HG02981 (cell line): ENCODE data around the gene WFDC5.
"Not testable (repeated sequence)": the region's sequence is repeated elsewhere in the genome, so short reads cannot be mapped to it uniquely, and the experiment has no call there.

Experiments
- ATAC-seq: cut with Tn5 transposase; IDR thresholded peaks from one replicate; pipeline ENCODE4 v1.9.1; 2021; ENCODE audit warnings: mild to moderate bottlenecking, moderate library complexity; ENCODE audit not compliant: unreplicated experiment

The WFDC5 gene

DNA sequence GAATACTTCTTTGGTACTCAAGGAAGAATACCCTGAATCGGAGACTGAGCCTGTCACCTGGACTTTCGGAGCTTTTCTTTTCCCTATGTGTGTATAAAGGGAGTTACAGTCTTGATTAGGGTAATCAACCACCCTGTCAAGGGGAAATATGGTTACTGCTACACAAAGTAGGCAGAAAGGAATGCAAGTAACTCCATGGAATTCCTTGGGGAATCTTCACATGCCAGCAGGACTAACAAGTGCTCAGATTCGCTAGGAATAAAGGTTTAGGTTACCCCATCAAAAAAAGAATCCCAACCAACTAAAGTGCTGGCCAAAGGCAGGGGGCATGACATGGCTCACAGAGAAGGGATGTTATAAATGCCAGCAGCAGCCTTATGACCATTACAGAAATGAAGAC is 24.5 kb downstream of the WFDC5 start:
- no peak for ATAC-seq

DNA sequence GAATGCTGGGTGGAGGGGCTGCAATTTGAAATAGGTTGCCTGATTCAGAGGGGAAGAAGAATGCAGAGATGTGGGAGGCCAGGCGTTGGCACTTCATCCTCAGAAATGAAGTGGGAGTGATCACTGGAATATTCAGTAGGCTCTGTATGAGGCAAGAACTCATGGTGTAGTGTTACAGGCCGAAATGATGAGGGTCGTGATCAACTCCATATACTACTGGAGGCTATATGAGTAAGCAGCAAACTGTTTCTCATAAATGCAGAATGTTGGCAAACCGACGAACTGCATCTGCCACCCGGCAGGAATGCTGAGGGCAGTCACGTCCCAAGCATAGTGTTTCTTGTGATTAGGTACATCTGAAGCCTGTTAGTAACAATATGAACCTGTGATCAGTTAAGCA is 26.7 kb downstream of the WFDC5 start:
- no peak for ATAC-seq

DNA sequence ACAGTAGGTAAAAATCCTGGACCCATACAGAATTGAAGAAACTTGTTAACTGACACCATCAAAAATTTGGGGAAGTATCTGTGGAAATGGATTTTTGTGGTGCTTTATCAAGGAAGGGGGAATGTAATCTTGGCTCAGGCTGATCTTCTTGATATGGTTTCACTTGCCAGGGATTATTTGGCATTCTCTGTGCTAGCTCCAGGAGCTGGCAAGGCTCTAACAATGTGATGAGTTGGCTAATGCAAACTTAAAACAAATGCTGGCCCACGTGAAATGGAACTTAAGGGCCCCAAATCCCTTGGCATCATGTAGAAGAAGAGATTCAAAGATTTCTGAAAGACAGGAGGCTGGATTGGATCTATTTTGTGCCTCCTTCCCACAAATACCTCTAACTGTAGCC is 27.2 kb downstream of the WFDC5 start:
- no peak for ATAC-seq

DNA sequence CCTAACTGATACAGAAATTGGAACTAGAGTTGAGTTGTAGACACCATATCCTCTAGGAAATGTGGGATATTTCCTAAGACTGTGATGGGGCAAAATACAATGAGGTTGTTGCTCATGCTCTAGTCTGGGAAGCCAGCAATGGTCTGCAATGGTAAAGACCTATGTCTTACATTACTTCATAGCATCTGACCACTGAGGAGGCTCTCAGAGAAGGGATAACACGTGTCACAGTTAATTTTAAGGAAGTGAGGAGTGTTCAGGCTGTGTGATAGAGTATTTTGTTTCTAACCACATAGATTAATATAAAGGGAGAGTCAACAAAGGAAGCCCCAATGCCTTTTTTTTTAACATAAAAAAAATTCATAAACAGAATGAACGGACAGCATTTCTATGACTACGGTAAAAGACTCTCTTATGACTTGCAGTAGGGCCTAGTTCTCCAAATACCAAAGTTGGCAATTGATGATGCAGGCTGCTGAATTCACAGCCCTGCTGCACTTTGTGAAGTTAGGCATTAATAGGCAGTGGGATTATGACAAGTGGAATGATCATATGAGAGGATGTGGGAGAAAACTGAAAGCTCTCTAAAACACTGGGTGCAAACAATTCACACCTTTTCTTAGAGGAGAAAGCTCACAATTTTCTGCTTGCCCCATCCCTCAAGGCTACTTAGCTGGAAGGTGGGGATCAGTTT is 27.7 kb downstream of the WFDC5 start:
- ATAC-seq = no peak

DNA sequence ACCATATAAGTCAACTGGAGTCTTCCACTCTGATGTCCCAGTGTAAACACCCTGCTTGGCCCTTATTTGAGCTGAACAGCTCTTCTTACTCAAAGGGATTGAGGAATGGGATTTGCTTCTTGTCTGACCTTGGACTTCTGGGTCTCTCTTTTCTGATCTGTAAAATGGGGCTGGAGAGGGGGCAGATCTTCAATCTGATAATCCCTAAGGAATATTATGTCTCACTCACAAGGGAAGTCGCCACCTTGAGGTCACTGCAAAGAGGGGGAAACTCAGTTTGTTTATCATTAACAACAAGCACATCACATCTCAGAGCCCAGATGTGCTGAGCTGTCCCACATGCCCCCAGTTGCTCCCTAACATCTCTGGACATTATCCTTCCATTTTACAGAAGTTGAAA is 29.1 kb downstream of the WFDC5 start:
- ATAC-seq = no peak

DNA sequence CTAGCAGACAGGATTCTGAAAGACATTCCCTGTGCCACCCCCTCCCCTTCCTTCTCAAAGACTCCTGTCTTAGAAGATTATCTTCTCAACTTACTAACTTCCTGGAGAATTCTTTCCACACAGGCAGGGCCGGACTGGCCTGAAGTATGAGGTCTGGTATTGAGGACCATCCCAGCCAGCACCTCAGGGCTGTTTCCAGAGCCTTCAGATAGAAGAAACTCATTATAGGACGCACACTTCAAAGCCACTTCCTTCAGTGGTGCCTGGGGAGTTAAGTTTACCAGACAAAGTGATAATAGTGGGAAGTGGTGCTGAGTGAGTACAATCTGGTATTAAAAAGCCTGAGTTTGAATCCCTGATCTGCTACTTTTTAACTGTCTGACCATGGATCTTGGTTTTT is 29.7 kb downstream of the WFDC5 start:
- no peak for ATAC-seq

DNA sequence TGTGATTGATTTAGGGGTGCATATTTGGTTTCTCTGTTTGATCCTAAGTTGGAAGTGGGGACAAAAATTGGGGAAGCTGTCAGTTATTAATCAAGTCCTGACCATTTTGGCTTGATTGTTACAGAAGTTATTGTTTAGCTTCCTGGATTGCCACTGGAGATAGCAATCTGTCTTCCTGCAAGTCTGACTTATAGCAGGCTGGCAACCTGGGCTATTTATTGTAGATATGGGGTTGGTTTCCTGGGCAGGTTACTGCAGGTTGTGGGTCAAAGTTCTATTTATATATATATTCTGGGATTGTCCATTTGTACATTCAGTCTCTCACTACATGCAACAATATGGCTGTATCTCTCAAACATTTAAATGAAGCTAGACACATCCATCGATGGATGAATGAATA is 31.8 kb downstream of the WFDC5 start:
- ATAC-seq = no peak

DNA sequence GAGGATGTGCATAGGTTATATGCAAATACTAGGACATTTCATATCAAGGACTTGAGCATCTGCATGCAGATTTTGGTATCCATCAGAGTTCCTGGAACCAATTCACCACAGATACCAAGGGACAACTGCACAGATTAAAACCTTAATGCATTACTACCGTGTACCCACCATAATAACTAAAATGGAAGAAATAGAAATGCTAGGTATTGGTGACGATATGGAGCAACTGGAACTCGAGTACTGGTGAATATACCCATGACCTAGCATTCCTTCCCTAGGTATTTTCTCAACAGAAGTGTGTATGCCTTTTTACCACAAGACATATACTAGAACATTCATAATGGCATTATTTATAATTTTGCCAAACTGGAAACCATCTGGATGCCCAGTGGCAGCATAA is 32.5 kb downstream of the WFDC5 start:
- no peak for ATAC-seq

DNA sequence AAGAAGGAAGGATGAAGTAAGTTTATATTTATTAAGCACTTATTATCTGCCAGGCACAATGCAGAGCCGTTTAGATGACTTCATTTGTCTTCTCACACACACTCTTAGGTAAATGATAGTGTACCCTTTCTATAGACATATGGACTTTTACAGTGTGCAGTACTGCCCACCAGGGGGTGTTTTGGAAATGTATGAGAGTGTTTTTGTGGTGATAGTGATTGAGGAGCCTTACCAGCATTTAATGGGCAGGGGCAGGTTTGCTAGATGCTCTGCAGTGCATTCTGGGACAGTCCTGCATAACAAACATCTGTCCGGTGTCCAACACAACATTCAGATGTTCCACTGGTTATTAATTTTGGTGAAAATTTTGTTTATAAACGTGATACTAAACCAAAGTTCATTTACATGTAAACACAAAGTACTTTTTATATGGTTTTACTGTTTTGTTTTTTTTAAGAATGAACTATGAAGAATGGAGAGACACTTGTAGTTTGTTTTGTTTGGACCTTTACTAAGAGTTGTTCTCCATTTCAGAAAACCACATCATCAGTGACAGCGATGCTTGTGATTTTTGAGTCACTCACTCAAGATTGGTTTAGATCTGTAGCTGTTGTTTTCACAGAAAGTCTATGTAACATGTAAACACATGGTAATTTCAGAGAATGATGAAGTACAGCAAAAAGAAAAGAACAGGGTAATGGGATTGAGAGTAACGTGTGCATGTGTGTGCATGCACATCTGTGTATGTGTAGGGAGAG is 33.9 kb downstream of the WFDC5 start:
- no peak for ATAC-seq

DNA sequence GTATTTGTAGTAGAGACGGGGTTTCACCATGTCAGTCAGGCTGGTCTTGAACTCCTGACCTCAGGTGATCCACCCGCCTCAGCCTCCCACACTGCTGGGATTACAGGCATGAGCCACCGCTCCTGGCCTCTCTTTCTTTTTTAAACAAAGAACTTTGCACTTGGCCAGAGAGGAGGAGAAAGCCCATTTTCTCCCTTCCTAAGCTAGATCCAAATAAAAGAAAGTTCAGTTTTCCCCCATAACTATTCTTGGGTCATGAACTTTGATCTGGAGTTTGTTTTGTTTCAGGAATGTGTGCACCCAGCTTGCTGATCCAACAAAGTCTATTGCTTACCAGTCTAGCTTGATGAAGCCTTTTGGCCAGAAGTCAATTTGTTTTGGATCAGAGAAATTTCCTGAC is 37.4 kb downstream of the WFDC5 start:
- ATAC-seq = no peak

DNA sequence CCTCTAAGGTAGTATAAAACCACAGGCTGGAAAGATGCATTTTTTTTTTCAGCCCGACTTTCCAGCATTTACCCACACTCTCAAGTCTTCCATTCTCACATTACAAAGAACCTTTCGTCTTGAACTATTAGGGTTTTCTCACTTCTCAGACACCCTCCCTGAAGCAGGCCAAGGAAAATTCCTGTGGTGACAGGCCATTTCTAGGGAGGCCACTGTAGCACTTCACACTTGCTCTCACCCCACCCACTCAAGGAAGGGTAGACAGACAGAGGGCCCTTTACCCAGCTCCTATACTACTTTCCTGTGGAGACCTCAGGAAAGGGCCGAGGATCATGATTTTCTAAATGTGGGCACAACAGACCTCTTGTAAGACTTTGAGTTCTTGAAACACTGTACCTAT is 41.8 kb downstream of the WFDC5 start:
- ATAC-seq = no peak

DNA sequence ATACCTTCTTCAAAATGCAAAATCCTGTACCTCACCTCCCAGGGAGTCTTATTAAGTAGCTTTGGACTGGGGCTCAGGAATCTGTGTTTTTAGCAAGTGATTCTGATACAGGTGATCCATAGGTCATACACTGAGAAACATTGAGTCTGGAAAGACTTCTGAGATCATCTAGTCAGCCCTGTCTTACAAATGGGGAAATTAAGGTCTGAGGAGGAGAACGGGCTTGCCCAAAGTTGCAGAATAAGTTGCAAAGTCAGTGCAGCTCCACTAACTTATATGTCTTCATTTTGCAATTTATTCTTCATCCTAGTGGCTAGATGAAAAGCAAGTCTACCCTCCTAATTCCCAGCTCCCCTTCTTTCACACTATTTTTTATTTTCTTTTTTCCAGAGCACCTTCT is 42.9 kb downstream of the WFDC5 start:
- no peak for ATAC-seq

DNA sequence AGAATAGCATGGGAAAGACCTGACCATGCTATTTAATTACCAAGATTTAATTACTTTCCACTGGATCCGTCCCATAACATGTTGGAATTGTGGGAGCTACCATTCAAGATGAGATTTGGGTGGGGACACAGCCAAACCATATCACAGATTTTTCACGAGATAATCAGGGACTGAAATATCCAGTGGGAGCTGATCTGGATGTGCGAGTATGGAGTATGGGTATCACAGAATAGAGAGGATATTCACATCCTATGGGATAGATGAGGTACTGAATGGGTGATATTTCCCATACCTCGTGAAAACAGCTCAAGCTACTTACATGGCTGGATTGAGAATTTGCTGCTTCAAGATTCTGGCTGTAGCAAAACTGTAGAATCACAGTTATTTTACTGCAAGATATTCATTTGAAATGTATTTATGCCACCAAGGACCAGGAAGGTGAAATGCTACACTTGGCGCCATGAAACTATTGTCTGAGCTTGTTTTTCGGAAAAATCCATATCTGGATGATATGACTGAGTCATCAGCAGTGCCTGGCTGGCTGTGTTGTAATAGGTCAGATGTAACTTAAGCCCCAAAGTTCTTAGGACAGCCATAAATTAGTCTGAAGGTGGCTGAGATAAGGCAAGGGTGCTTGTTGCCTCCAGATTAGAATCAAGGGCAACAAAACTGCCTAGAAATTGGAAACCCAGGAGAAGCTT is 43.9 kb downstream of the WFDC5 start:
- no peak for ATAC-seq

DNA sequence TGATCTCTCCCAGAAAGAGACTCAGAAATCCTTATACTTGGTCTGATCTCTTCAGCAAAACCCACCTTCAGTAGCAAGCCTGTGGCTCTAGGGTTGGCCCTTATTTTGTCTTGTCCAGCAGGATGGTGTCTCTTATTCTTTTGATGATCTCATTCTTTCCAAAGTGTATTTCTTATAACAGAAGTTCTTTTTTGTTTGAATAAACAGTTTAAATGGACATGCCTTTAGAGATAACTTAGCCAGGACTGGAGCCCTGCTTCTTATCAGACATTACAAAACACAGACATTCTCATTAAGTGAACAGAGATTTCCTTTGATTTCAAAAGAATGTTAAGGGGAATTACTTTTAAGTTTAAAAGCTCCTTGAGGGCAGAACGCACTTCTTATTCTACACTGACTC is 45.7 kb downstream of the WFDC5 start:
- ATAC-seq = no peak

DNA sequence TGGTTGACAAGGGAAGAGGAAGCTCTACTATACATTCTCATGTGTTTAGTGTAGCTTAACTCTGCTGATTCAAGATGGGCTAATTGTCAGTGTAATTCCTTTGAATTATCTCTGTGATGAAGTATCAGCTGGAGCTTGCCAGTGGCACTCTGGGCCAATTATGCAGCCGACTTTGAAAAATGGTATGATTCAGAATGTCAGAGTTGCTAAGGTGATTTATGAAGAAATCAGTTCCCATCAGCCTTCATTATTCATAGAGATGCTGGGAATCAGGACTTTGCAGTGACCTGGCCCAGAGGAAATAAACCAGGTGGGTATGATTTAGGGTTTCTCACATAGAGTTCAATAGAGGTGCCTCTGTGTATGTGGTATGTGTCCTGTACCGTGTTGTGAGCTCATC is 47.4 kb downstream of the WFDC5 start:
- no peak for ATAC-seq

DNA sequence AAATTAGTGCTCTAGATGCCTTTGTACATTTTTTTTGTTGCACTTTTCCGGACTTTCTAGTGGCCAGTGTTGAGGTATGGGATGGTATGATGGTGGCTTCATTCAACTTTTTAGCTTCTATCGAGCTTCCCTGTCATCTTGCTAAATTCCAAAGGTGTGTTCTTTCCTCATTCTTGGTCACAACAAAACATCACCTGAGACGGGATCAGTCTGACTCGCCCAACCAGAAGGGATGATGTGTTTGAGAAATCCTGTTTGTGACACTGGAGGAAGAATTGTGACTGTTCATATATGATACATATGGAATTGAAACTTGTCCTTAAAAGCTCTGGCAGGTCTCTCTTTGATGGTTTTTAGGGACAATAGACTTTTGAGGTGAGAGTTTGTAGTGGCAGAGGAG is 47.9 kb downstream of the WFDC5 start:
- no peak for ATAC-seq

DNA sequence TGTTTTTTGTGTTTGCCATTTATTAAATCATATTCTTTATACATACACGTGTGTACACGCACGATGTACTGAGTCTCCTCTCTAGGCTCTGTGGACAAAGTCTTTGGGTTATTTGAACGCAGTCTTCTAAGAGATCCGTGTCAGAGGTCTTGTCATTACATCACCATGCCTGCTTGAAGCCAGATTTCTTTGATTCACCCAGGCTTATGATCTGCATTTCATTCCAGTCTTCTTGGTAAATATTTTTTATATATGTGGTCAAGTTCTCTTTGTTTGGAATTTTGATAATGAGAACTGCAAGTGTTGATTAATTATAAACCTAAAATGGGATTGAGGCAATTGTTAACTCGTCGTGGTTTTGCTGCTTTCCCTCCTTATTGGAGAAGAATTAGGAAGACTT is 48.6 kb downstream of the WFDC5 start:
- no peak for ATAC-seq

DNA sequence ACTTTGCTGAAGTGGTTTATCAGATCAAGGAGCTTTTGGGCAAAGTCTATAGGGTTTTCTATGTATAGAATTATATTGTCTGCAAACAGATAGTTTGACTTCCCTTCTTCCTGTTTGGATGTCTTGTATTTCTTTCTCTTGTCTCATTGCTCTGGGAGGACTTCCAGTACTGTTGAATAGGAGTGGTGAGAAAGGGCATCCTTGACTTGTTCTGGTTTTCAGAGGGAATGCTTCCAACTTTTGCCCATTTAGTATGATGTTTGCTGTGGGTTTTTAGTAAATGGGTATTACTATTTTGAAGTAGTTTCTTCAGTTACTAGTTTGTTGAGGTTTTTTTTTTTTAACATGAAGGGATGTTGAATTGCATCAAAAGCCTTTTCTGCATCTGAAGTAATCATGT is 50.2 kb downstream of the WFDC5 start:
- no peak for ATAC-seq

DNA sequence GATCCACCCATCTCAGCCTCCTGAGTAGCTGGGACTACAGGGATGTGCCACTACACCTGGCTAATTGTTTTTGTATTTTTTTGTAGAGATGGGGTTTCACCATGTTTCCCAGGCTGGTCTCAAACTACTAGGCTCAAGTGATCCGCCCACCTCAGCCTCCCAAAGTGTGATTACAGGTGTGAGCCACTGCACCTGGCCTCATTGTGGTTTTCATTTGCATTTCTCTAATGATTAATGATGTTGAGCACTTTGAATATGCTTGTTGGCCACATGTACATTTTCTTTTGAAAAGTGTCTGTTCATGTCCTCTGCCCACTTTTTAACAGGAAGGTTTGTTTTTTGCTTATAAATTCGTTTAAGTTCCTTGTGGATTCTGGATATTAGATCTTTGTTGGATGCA is 51.9 kb downstream of the WFDC5 start:
- not testable (repeated sequence) for ATAC-seq

DNA sequence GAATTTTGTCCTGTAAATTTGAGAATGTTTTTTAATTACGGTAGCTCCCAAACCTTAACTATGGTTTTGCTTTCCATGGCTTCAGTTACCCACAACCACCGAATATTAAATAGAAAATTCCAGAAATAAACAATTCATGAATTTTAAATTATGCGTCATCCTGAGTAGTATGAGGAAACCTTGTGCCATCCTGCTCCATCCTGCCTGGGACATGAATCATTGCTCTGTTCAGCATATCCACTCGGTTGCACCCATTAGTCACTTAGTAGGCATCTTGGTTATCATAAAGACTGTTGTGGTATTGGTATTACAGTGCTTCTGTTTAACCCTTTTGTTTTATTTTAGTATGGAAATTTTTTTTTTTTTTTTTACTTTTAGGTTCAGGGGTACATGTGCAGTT is 53.7 kb downstream of the WFDC5 start:
- ATAC-seq = no peak

DNA sequence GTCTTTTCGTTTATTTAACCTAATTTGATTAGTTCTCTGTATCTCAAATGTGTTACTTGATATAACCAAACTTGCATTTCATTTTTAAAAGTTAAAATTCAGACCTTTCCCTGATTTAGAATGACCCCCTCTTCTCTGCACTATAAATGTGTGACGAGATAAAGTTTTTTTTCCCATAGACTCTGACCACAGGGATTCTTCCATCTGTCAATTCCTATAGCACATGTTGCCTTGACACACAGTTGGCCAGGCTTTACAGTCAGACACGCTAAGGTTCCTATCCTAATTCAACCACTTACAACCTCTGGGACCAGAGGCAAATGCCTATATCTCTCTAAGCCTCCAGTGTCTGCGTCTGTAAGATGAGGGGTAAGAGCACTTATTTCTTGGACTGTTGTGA is 54.7 kb downstream of the WFDC5 start:
- ATAC-seq = no peak
